K562 (cell line): ENCODE results near the gene SUPT3H. TPM values are rescaled to one million over a fixed set of nuclear protein-coding genes. Genes with fewer than 3 reads are reported as not detected.

Source experiments
- ATAC-seq: fragments of 200-7000 bp; cut with Tn5 transposase; 3 replicates; pipeline ENCODE4 v1.9.1; 2020; ENCODE audit warnings: moderate library complexity
- BruUV-seq: library from RNA; stranded (reverse); fragments of 400-500 nt; replicated peaks from 2 replicates; lab custom pipeline; 2021; lab: Mats Ljungman, UMichigan
- CTCF ChIA-PET: fragments of 300-600 bp; formaldehyde crosslinking; extraction: SDS; loops from one replicate; lab custom pipeline; 2021; ENCODE audit warnings: low intra/inter-chr PET ratio; lab: Yijun Ruan, JAX
- POLR2A ChIA-PET: fragments of 300-600, 350-650 bp; sonication (Branson Sonifier 250); formaldehyde crosslinking; extraction: SDS; loops from one replicate; lab custom pipeline; 2021; ENCODE audit warnings: antibody characterized with exemption, inconsistent platforms; lab: Yijun Ruan, JAX
- DNase-seq, 4 experiments: peaks; one replicate each; pipeline versions ENCODE4 v3.0.0 to v3.0.0-alpha.2; 2011 to 2018; ENCODE audit warnings: low spot score in 3 of 4, mixed read lengths in 3 of 4; ENCODE audit errors: extremely low read depth in 1 of 4
- FAIRE-seq: peaks from 2 replicates; lab custom pipeline; 2011; peaks lifted over from hg19 to GRCh38; lab: Jason Lieb, UNC
- H2AFZ ChIP-seq: 2 replicates; pipeline ENCODE4 v1.6.0; 2011; ENCODE audit warnings: low read depth, low read length, control low read depth, inconsistent platforms
- H3K27ac ChIP-seq: fragments of 200-600 bp; 3 replicates; pipeline ENCODE4 v1.8.0; 2011; ENCODE audit warnings: low read depth, mild to moderate bottlenecking, control low read depth, inconsistent platforms, low read length, moderate library complexity, mixed read lengths; ENCODE audit errors: extremely low read depth
- H3K27me3 ChIP-seq, 2 experiments: fragments of 300-600 bp in 1 of 2; 2 replicates in 1 of 2; 3 replicates in 1 of 2; pipeline versions ENCODE4 v1.6.0 to v1.8.0; 2011; ENCODE audit warnings: inconsistent platforms in 2 of 2, low read length in 2 of 2, mild to moderate bottlenecking in 1 of 2, mixed read lengths in 1 of 2, moderate library complexity in 1 of 2; ENCODE audit not compliant: control insufficient read depth in 2 of 2, insufficient read depth in 2 of 2
- H3K36me3 ChIP-seq: fragments of 300-600 bp; 3 replicates; pipeline ENCODE4 v1.8.0; 2011; ENCODE audit warnings: mild to moderate bottlenecking, low read length, inconsistent platforms; ENCODE audit not compliant: control insufficient read depth, insufficient read depth
- H3K4me1 ChIP-seq, 2 experiments: fragments of 200-600 bp in 1 of 2; replicated peaks in 1 of 2; 2 replicates in 1 of 2; 3 replicates in 1 of 2; pipeline versions ENCODE4 v1.5.1 to v1.8.0; 2011; ENCODE audit warnings: inconsistent platforms in 2 of 2, low read length in 2 of 2, mild to moderate bottlenecking in 1 of 2, mixed read lengths in 1 of 2, moderate library complexity in 1 of 2; ENCODE audit not compliant: control insufficient read depth in 2 of 2, insufficient read depth in 2 of 2
- H3K4me2 ChIP-seq: 2 replicates; pipeline ENCODE4 v1.6.1; 2011; ENCODE audit warnings: low read length, control low read depth, inconsistent platforms, mixed read lengths; ENCODE audit not compliant: insufficient read depth
- H3K4me3 ChIP-seq: fragments of 200-600 bp; sonication (generic), shearing (Covaris generic); 2 replicates; pipeline ENCODE4 v1.5.1; 2016; ENCODE audit warnings: control low read depth, inconsistent platforms
- H3K79me2 ChIP-seq: fragments of 200-600 bp; 3 replicates; pipeline ENCODE4 v1.8.0; 2011; ENCODE audit warnings: low read length, inconsistent platforms; ENCODE audit not compliant: control insufficient read depth, insufficient read depth
- H3K9ac ChIP-seq, 2 experiments: 2 replicates each; pipeline versions ENCODE4 v1.6.0 to v1.6.1; 2011; ENCODE audit warnings: low read depth in 2 of 2, low read length in 2 of 2, control low read depth in 1 of 2, inconsistent platforms in 1 of 2, mild to moderate bottlenecking in 1 of 2, mixed read lengths in 1 of 2; ENCODE audit not compliant: insufficient read depth in 1 of 2
- H3K9me1 ChIP-seq: one replicate; pipeline ENCODE4 v1.6.0; 2011; ENCODE audit warnings: inconsistent platforms, mild to moderate bottlenecking, low read length, moderate library complexity; ENCODE audit not compliant: control insufficient read depth, insufficient read depth
- H3K9me3 ChIP-seq: replicated peaks from 2 replicates; pipeline ENCODE4 v1.5.1; 2011; ENCODE audit warnings: low read depth, low read length, inconsistent platforms; ENCODE audit not compliant: control insufficient read depth, insufficient read depth
- H4K20me1 ChIP-seq: replicated peaks from 2 replicates; pipeline ENCODE4 v1.6.1; 2011; ENCODE audit warnings: low read length, inconsistent platforms, mixed read lengths; ENCODE audit not compliant: control insufficient read depth, insufficient read depth
- ATF1 ChIP-seq, 2 experiments: fragments of 450-650 bp in 1 of 2; IDR thresholded peaks; 2 replicates each; pipeline ENCODE4 v1.6.1; 2016; ENCODE audit warnings: missing compliant biosample characterization in 1 of 2, missing genetic modification characterization in 1 of 2
- EGR1 ChIP-seq: fragments of 450-650 bp; conservative IDR thresholded peaks from 2 replicates; pipeline ENCODE4 v1.6.1; 2017; ENCODE audit warnings: mild to moderate bottlenecking
- MBD2 ChIP-seq: sonication (generic); IDR thresholded peaks from 2 replicates; pipeline ENCODE4 v1.6.1; 2016; ENCODE audit warnings: low read depth, borderline replicate concordance
- PHF20 ChIP-seq: fragments of 450-650 bp; IDR thresholded peaks from 2 replicates; pipeline ENCODE4 v1.6.1; 2018; ENCODE audit not compliant: partially characterized antibody
- POLR2A ChIP-seq: fragments of 450-650 bp; conservative IDR thresholded peaks from 2 replicates; pipeline ENCODE4 v1.6.1; 2016
- ZNF830 ChIP-seq: fragments of 250-450 bp; sonication (Bioruptor Pico); IDR thresholded peaks from 2 replicates; pipeline ENCODE4 v1.5.0; 2021; ENCODE audit warnings: mild to moderate bottlenecking
- WGBS: fragments of 100-300 bp; shearing (Covaris generic); methylation state at CpG from one replicate; pipeline ENCODE4 v1.1.6; 2016; ENCODE audit warnings: low coverage, mixed read lengths; ENCODE audit not compliant: insufficient coverage; ENCODE audit errors: missing lambda C conversion rate; 5-methylcytosine and 5-hydroxymethylcytosine counted together
- in situ Hi-C: fragments of 300-500 bp; cut with MboI; formaldehyde crosslinking; loops from 4 replicates; pipeline ENCODE4 v1.15.0; 2018; ENCODE audit warnings: inconsistent platforms, mixed read lengths
- intact Hi-C: fragments of 100-400 bp; cut with micrococcal nuclease; formaldehyde crosslinking; loops from 2 replicates; pipeline ENCODE4 v1.14.2; 2022
- polyA plus RNA-seq, 8 experiments: library from polyadenylated mRNA; depleted of rRNA in 4 of 8; stranded (reverse) in 5 of 8; unstranded in 3 of 8; fragments of >200 nt; fragmentation: Nextera tagmentation in 2 of 8; fragmentation: Illumina TruSeq in 1 of 8; extraction: Ambion mirVana in 2 of 8; extraction: Trizol in 1 of 8; gene quantifications; 2 replicates each; pipeline versions ENCODE4 v1.2.1 to v1.2.3, GENCODE V29; 2011 to 2014; ENCODE audit warnings: inconsistent platforms in 1 of 8, missing spikeins in 1 of 8
- total RNA-seq, 7 experiments: library from RNA; depleted of rRNA in 6 of 7; stranded (reverse); fragments of >200 nt in 6 of 7; fragmentation: Illumina TruSeq in 2 of 7; extraction: Trizol in 2 of 7; gene quantifications; 2 replicates each; pipeline versions ENCODE4 v1.2.1 to v1.2.3, GENCODE V29; 2011 to 2021; ENCODE audit warnings: low replicate concordance in 1 of 7

SUPT3H gene
- total and polyA plus RNA-seq, 9 of the 15 experiments (the other 6 are each of a cell fraction or from before 2014, with no cell fraction given) = 7.2 to 16.3 (median 11.9) TPM

DNA sequence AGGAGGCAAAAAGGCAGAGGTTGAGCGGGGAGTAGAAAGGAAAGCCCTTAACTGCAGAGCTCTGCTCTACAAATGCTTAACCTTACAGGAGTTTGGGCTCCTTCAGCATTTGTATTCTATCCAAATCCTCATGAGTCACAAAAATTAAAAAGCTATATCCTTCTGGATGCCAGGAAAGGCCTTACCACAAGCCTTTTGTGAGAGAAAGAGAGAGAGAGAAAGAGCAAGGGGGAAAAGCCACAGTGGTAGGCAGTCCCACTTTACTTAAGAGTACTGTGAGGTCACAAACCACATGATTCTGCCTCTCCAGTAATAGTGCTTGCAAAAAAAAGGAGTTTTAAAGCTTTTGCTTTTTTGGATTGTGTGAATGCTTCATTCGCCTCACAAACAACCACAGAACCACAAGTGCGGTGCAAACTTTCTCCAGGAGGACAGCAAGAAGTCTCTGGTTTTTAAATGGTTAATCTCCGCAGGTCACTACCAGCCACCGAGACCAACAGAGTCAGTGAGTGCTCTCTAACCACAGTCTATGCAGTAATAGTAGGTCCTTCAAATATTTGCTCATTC is 49.7 kb downstream of the SUPT3H start, which contains the start of gene RUNX2:
RUNX2 (plus strand) TSS at position 375 of the 567 bp plus-strand sequence. CDS start 397 bp downstream, outside the sequence.
- Histone ChIP-seq H2AFZ (0 out of 2 replicates have a peak within 1 kb of the TSS, but pooled peaks have one; percentile 7), H3K9me1 (no peaks in the 10 kb centered on the region)
- peak; percentile 66 for ATAC-seq

DNA sequence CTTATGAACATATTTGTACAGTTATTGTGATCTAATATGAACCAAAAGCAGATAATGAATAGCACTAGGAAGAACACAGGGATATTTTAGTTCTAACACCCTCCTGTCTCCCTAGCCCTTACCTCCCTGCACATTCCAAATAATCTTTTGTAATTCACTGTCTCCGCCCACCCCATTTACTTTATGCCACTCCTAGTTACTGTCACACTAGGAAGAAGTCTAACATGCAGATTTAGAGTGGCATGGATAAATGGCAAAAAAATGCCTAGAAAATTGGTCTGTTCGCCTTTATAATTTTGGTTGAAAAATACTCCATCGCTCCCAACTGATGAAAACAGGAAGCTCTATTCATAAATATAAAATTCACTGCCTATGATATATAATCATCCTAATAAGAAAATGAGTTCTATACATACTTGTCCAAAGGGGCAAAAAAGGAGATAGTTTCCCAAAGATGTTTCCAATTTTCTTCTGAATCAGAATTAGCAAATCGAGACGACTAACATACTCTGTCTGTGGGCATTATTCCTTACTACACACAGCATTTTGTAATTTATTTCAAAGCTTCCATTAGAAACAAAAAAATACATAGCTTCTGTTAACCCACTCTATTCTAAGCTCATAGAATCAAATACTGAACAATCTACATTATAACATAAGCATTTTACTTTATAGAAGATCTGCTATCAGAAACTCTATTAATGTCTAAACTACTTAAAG is 50.9 kb downstream of the SUPT3H start:
- no peaks in the 10 kb centered on the region for H3K36me3 ChIP-seq
- no peaks in the 10 kb centered on the region for H3K9me3 ChIP-seq
- no peak overlapping the region for H3K9ac ChIP-seq
- TF ChIP-seq POLR2A (peak; percentile 49), EGR1 (no peak), PHF20 (no peak), MBD2 (no peak)
- no peak overlapping the region for H3K4me3 ChIP-seq
- CTCF ChIA-PET = no interaction called here
- no peaks in the 10 kb centered on the region for H3K4me1 ChIP-seq
- H4K20me1 ChIP-seq = no peaks in the 10 kb centered on the region
- in situ Hi-C loops = no loop called here
- FAIRE-seq (no peak), DNase-seq (no peak), ATAC-seq (no peak; the same call in 2 of the 3 replicates)
- H3K4me2 ChIP-seq = no peak overlapping the region
- no peak overlapping the region for H2AFZ ChIP-seq
- WGBS = 80% methylated on average over 5 of the region's 5 CpGs
- BruUV-seq = no TSS peak
- no peaks in the 10 kb centered on the region for H3K79me2 ChIP-seq
- no peak overlapping the region for H3K27ac ChIP-seq
- no peaks in the 10 kb centered on the region for H3K9me1 ChIP-seq
- H3K27me3 ChIP-seq = no peaks in the 10 kb centered on the region
- POLR2A ChIA-PET = interaction anchor here (0.7 to 1.6 kb wide), 3 partner anchors 9 to 25 kb away, joined by 3 to 6 read pairs (median 4); no protein-coding TSS in a partner anchor
- intact Hi-C loops = no loop called here

More for the DNA sequence above, 49.7 kb downstream of the SUPT3H start, which contains the start of gene RUNX2:
- POLR2A ChIA-PET = interaction anchor here (1.4 to 1.6 kb wide), 2 partner anchors 11 kb away, joined by 3 to 6 read pairs; no protein-coding TSS in a partner anchor
- H3K36me3 ChIP-seq = no peaks in the 10 kb centered on the region
- no peak for FAIRE-seq
- no peak for DNase-seq
- no TSS peak for BruUV-seq
- H3K27ac ChIP-seq = no peak within 1 kb of the TSS
- TF ChIP-seq ATF1 (CRISPR knock-in tag; IDR thresholded peaks at IDR 0.05) (no peak), ATF1 (tag; IDR thresholded peaks at IDR 0.05) (peak; percentile 13; the same call in 1 of the 2 replicates), ZNF830 (no peak)
- TF ChIP-seq, all 486 proteins: peak for 1
- H3K4me2 ChIP-seq = no peak within 1 kb of the TSS
- no peaks in the 10 kb centered on the region for H4K20me1 ChIP-seq
- no peaks in the 10 kb centered on the region for H3K4me1 ChIP-seq
- H3K27me3 ChIP-seq = no peaks in the 10 kb centered on the region
- intact Hi-C loops = no loop called here
- H3K79me2 ChIP-seq = no peaks in the 10 kb centered on the region
- H3K4me3 ChIP-seq = no peak within 1 kb of the TSS
- in situ Hi-C loops = no loop called here
- no peak within 1 kb of the TSS for H3K9ac ChIP-seq
- CTCF ChIA-PET = no interaction called here
- no peaks in the 10 kb centered on the region for H3K9me3 ChIP-seq
- 59% methylated on average over 5 of the region's 5 CpGs for WGBS
